Measurements from ENCODE around the gene TOP1.

TOP1 gene

DNA sequence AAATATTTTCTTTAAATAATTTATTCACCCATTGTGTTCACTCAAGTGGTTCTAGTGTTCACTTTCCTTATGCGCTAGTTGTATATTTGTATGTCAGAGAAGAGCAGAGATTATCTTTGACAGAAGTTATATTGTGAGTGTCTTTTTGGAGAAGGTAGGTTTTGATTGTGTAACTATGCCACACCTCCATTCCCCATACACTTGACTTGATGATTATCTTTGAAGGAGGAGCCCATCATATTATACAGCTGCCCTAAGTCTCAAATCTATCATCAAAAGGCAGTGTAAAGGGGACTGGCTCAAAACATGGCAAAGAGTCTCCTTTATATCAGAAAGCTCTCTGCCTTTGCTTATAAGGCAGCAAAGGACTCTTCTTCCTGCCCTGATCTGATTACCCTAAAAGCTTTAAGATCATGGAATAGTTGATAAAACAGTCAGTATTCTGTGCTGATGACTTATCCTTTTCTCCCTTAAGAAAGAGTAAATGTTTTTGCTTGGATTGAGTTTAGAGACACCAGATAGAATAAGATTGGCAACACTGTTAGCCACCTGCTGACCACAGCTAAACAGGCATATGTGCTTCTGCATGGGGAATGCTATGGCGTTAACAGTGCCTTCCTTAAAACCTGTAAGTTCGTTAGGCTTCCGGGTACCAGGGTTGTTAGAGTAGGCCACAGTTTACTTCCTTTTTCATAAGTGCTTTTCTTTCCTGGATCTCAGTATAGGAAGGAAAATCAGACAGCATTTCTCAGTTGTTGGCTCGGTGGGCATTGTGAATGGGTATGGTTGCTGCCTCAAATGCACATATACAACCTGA is 22.6 kb downstream of the TOP1 start:
- TF ChIP-seq CTCF (IDR thresholded peaks at IDR 0.05; ENCODE audit: borderline replicate concordance, insufficient read depth, low read depth, low read length) = no peak
- no peak overlapping the region for H3K4me3 ChIP-seq (ENCODE audit: low read depth, low read length)

GRCh38 chr20:41052742-41053419 is 24.3 kb downstream of the TOP1 start:
- no peak for TF ChIP-seq CTCF (IDR thresholded peaks at IDR 0.05; ENCODE audit: borderline replicate concordance, insufficient read depth, low read depth, low read length)
- no peak overlapping the region for H3K4me3 ChIP-seq (ENCODE audit: low read depth, low read length)

GRCh38 chr20:41054070-41054846 is 25.6 kb downstream of the TOP1 start:
- no peak for TF ChIP-seq CTCF (IDR thresholded peaks at IDR 0.05; ENCODE audit: borderline replicate concordance, insufficient read depth, low read depth, low read length)
- no peak overlapping the region for H3K4me3 ChIP-seq (ENCODE audit: low read depth, low read length)

DNA sequence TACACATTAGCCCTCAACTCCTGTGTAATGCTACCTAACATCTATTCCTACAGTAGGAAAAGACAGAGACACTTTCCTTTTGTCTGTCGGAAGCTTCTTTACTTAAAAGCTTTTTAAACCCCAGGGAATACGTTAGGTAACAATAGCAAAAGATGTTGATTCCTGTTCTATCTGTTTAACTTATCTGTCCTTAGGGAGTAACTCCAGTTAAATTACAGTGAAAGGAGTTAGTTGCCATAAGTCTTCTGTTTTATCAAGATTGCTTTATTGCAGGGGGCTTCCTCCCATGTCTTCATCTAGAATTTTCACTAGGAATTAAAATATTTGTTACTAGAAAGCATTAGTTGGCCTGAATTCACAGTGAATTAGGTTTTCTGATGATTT is 26.2 kb downstream of the TOP1 start:
- TF ChIP-seq CTCF (IDR thresholded peaks at IDR 0.05; ENCODE audit: borderline replicate concordance, insufficient read depth, low read depth, low read length) = no peak
- no peak overlapping the region for H3K4me3 ChIP-seq (ENCODE audit: low read depth, low read length)

DNA sequence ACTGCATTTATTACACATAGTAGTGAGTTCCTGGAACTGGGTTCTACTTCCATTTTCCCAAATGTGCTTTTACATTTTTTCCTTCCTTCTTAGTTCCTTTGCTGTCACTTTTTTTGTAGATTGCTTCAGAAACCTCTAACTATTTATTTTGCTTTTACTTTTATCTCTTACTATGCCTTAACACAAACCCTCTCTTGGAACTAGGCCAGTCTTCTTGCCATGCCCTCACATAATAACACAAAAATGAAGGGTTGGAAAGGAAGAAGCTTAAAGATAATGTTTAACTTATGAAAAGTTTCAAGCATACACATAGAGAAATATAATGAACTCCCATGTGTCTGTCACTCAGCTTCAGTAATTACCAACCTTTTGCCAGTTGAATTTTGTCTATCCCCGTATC is 27.1 kb downstream of the TOP1 start:
- no peak overlapping the region for H3K4me3 ChIP-seq (ENCODE audit: low read depth, low read length)
- no peak for TF ChIP-seq CTCF (IDR thresholded peaks at IDR 0.05; ENCODE audit: borderline replicate concordance, insufficient read depth, low read depth, low read length)

DNA sequence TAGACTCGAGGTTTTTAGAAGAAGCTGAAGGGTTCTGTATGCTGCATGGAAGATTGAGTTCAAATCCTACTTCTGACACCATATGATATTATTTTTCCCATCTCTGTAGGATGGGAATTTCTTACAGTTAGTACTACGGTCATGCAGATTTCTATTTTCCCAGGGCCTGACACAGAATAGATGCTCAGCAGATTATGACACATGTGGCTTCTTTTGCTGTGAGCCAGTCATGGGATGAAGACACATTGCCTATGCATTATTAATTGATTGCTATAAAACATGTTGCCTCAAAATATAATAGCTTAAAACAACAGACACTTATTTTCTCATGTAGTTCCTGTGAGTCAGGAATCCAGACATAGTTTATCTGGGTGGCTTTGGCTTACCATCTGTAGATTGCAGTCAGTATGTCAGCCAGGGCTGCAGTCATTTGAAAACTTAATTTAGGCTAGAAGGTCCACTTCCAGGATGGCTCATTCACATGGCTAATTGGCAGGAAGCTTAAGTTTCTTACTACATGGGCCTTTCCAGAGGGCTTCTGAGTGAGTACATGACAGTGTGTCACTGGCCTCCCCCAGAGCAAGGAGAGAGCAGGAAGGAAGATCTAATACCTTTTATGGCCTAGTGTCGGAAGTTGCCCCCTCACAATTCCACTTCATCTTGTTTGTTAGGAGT is 29.5 kb downstream of the TOP1 start:
- no peak overlapping the region for H3K4me3 ChIP-seq (ENCODE audit: low read depth, low read length)
- TF ChIP-seq CTCF (IDR thresholded peaks at IDR 0.05; ENCODE audit: borderline replicate concordance, insufficient read depth, low read depth, low read length) = no peak

All from GM12875 (cell line).